Osteoblast (primary cell): ENCODE results near the gene KMO. TPM values are rescaled to one million over a fixed set of nuclear protein-coding genes. Genes with fewer than 3 reads are reported as not detected.

Source experiments
- DNase-seq: peaks from one replicate; pipeline ENCODE4 v3.0.0; 2011; ENCODE audit warnings: low spot score, mixed read lengths; ENCODE audit not compliant: insufficient read length; ENCODE audit errors: missing footprints
- H2AFZ ChIP-seq: 2 replicates; pipeline ENCODE4 v1.6.0; 2011; ENCODE audit warnings: mild to moderate bottlenecking, low read length
- H3K27ac ChIP-seq: 2 replicates; pipeline ENCODE4 v1.5.1; 2011; ENCODE audit warnings: mild to moderate bottlenecking, low read depth, low read length, moderate library complexity
- H3K27me3 ChIP-seq: 2 replicates; pipeline ENCODE4 v1.6.0; 2012; ENCODE audit warnings: mild to moderate bottlenecking, control low read depth, inconsistent platforms, low read length, moderate library complexity; ENCODE audit not compliant: insufficient read depth
- H3K36me3 ChIP-seq: 2 replicates; pipeline ENCODE4 v1.5.1; 2011; ENCODE audit warnings: mild to moderate bottlenecking, low read length, control low read depth, moderate library complexity; ENCODE audit not compliant: insufficient read depth
- H3K4me1 ChIP-seq: 2 replicates; pipeline ENCODE4 v1.5.1; 2011; ENCODE audit warnings: mild to moderate bottlenecking, low read length, control low read depth, moderate library complexity; ENCODE audit not compliant: insufficient read depth
- H3K4me2 ChIP-seq: 2 replicates; pipeline ENCODE4 v1.6.0; 2011; ENCODE audit warnings: mild to moderate bottlenecking, low read length; ENCODE audit not compliant: insufficient read depth
- H3K4me3 ChIP-seq: fragments of 200-600 bp; sonication (generic); 3 replicates; pipeline ENCODE4 v1.5.1; 2012; ENCODE audit warnings: mild to moderate bottlenecking, low read length, inconsistent platforms; ENCODE audit not compliant: insufficient read depth
- H3K79me2 ChIP-seq: 2 replicates; pipeline ENCODE4 v1.6.0; 2012; ENCODE audit warnings: mild to moderate bottlenecking, low read length, control low read depth, inconsistent platforms; ENCODE audit not compliant: insufficient read depth
- H3K9me3 ChIP-seq: 2 replicates; pipeline ENCODE4 v1.5.1; 2011; ENCODE audit warnings: low read depth, low read length, control low read depth
- H4K20me1 ChIP-seq: 2 replicates; pipeline ENCODE4 v1.6.0; 2012; ENCODE audit warnings: mild to moderate bottlenecking, low read length, control low read depth; ENCODE audit not compliant: insufficient read depth
- total RNA-seq: library from RNA; depleted of rRNA; stranded (reverse); fragments of >200 nt; gene quantifications from 2 replicates; pipeline ENCODE4 v1.2.3, GENCODE V29; 2012
- TF ChIP-seq, protein P1 (sequence below): IDR thresholded peaks from 2 replicates; pipeline ENCODE4 v1.5.1; 2011; ENCODE audit warnings: mild to moderate bottlenecking, low read depth, low read length, moderate library complexity; ENCODE audit errors: extremely low read depth

The KMO gene
- total RNA-seq, 1 donor = 0.36 TPM

DNA sequence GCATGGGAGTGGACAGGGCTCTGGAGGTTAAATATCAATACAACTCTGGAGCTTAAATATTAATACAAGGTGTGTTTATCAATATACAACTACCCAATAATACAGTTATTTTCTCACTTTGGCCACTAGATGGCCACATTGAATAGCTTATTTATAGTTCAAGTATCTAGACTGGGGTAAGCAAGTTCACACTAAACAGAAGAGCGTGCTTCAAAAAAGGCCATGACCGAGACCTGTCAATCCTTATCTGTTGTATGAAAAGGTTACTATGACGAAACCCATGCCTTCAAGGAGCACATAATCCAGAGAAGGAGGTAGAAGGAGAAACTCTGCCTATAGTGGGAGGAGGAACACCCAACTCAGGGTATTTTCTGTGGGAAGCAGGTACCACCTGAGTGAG, 78.9 kb downstream of the KMO start:
- Histone ChIP-seq H3K4me2 (no peak overlapping the region), H3K4me3 (no peak overlapping the region), H3K36me3 (no peaks in the 10 kb centered on the region), H3K27ac (peak overlapping the region; percentile 91), H3K27me3 (no peaks in the 10 kb centered on the region), H3K79me2 (no peaks in the 10 kb centered on the region), H2AFZ (no peak overlapping the region), H3K4me1 (peaks cover 53% of the 10 kb centered on the region), H4K20me1 (no peaks in the 10 kb centered on the region), H3K9me3 (no peaks in the 10 kb centered on the region)
- DNase-seq = no peak
- TF ChIP-seq, protein P1, sequence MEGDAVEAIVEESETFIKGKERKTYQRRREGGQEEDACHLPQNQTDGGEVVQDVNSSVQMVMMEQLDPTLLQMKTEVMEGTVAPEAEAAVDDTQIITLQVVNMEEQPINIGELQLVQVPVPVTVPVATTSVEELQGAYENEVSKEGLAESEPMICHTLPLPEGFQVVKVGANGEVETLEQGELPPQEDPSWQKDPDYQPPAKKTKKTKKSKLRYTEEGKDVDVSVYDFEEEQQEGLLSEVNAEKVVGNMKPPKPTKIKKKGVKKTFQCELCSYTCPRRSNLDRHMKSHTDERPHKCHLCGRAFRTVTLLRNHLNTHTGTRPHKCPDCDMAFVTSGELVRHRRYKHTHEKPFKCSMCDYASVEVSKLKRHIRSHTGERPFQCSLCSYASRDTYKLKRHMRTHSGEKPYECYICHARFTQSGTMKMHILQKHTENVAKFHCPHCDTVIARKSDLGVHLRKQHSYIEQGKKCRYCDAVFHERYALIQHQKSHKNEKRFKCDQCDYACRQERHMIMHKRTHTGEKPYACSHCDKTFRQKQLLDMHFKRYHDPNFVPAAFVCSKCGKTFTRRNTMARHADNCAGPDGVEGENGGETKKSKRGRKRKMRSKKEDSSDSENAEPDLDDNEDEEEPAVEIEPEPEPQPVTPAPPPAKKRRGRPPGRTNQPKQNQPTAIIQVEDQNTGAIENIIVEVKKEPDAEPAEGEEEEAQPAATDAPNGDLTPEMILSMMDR = peak; percentile 65

DNA sequence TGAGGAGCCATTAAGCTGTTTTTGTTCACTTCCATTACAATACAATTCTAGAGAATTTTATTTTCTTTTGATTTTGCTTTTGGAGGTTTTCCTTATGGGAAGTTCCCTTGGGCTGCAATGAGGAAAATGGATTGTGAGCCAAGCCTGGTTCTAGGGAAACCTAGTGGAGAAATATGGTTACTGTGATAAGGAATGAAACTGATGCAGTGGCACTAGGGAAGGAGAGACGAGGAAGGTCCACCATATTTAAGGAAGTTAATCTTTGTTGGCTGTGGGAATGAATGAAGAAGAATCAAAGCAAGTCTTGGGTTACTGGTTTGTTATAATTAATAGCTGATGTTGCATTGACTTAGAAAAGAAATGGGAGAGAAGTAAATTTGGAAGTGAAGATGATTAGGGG, 79.6 kb downstream of the KMO start:
- H4K20me1 ChIP-seq = no peaks in the 10 kb centered on the region
- no peaks in the 10 kb centered on the region for H3K36me3 ChIP-seq
- peak overlapping the region; percentile 91 for H3K27ac ChIP-seq
- TF ChIP-seq, protein P1 = no peak
- no peak for DNase-seq
- H3K79me2 ChIP-seq = no peaks in the 10 kb centered on the region
- H3K9me3 ChIP-seq = no peaks in the 10 kb centered on the region
- H3K4me1 ChIP-seq = peaks cover 50% of the 10 kb centered on the region
- peak overlapping the region; percentile 33 for H2AFZ ChIP-seq
- H3K4me3 ChIP-seq = no peak overlapping the region
- no peak overlapping the region for H3K4me2 ChIP-seq
- no peaks in the 10 kb centered on the region for H3K27me3 ChIP-seq

DNA sequence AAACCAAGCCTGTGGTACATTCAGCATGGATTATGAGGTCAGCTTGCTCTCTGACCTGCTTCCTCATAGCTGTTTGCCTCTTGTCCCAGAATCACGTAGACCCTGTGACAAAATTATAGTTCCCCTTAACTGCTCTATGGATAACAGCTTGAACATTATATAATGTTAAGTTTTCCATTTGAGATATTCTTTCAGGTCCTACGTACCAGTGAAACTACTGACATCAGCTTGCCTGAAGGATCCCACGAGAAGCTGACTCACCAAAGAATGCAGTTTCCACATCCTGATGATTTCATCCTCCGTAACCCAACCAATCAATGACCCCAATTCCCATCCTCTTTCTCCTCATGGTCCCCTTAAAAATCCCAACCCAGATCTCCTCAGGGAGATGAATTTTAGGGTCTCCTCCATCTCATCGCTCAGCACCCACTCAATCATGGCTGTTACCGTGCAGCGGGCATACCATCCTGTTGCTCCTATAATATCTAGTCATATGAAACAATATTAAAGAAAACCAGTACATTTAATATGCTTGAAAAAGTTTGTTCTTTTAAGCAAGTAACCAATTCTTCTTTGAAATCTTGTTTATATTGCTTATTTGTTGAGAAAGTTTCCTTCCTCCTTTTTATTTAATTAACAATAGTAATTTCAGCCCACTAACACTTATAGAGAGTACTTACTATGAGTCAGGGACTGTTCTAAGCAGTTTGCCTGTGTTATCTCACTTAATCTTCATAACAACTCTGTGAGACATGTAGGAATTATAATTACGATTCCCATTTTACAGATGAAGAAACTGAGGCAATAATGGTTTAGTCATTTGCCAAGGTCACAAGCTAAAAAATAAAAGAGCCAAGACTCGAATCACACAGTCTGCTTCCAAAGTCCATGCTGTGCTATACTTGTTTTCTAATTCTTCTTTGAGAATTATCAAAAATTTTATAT, 80.6 kb downstream of the KMO start:
- Histone ChIP-seq H2AFZ (peak overlapping the region; percentile 38), H3K4me3 (no peak overlapping the region), H3K27me3 (no peaks in the 10 kb centered on the region), H4K20me1 (no peaks in the 10 kb centered on the region), H3K36me3 (no peaks in the 10 kb centered on the region), H3K4me1 (peaks cover 46% of the 10 kb centered on the region), H3K79me2 (no peaks in the 10 kb centered on the region), H3K4me2 (peak overlapping the region; percentile 62), H3K27ac (peak overlapping the region; percentile 91), H3K9me3 (no peaks in the 10 kb centered on the region)
- DNase-seq = no peak
- TF ChIP-seq, protein P1 = no peak

DNA sequence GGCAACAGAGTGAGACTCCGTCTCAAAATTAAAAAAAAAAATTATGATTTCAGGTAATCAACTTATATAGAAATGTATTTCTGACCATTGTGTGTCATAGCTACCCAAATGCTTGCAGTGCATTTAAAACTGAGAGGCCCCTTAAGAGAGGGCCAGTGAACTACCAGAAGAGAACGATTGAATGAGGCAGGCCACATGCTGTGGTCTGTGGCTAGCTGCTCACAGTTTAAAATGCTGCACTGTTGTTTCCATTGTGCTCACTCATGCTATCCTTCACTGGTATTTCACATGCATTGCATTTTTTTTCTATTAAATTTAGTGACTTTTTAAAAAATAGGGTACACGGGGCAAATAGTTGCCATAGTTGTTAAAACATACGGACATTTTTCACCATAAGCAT, 82.0 kb downstream of the KMO start:
- Histone ChIP-seq H3K36me3 (no peaks in the 10 kb centered on the region), H2AFZ (no peak overlapping the region), H3K4me1 (peaks cover 33% of the 10 kb centered on the region), H3K9me3 (no peaks in the 10 kb centered on the region), H3K27ac (peak overlapping the region; percentile 44), H3K4me2 (no peak overlapping the region), H3K4me3 (no peak overlapping the region), H3K79me2 (no peaks in the 10 kb centered on the region), H3K27me3 (no peaks in the 10 kb centered on the region), H4K20me1 (no peaks in the 10 kb centered on the region)
- TF ChIP-seq, protein P1 = no peak
- no peak for DNase-seq
